IMR-90 (cell line): ENCODE data around the gene SNTG2. TPM values are rescaled to one million over a fixed set of nuclear protein-coding genes. Genes with fewer than 3 reads are reported as not detected.

Experiments used
- ATAC-seq: fragments of 200-7000 bp; cut with Tn5 transposase; 2 replicates; pipeline ENCODE4 v1.9.1; 2020; ENCODE audit warnings: low read depth, mild to moderate bottlenecking, moderate library complexity
- BruUV-seq: library from RNA; stranded (reverse); fragments of 400-500 nt; replicated peaks from 2 replicates; lab custom pipeline; 2021; lab: Mats Ljungman, UMichigan
- CTCF ChIA-PET: fragments of 300-600 bp; formaldehyde crosslinking; extraction: SDS; loops from one replicate; lab custom pipeline; 2021; ENCODE audit warnings: antibody characterized with exemption; lab: Yijun Ruan, JAX
- POLR2A ChIA-PET: fragments of 300-600 bp; sonication (Branson Sonifier 250); formaldehyde crosslinking; loops from one replicate; lab custom pipeline; 2022; ENCODE audit warnings: antibody characterized with exemption; ENCODE audit not compliant: unreplicated experiment; lab: Charles Lee
- DNase-seq: peaks from one replicate; pipeline ENCODE4 v3.0.0; 2013
- H2AFZ ChIP-seq: replicated peaks from 2 replicates; pipeline ENCODE3; 2013; ENCODE audit warnings: low read length, mild to moderate bottlenecking; ENCODE audit not compliant: poor library complexity
- H2AK5ac ChIP-seq: 2 replicates; pipeline ENCODE4 v1.6.1; 2013; ENCODE audit warnings: low read depth, low read length, inconsistent platforms
- H2AK9ac ChIP-seq: replicated peaks from 2 replicates; pipeline ENCODE3; 2013; ENCODE audit warnings: mild to moderate bottlenecking, low read depth, low read length, moderate library complexity; ENCODE audit not compliant: poor library complexity
- H2BK120ac ChIP-seq: 2 replicates; pipeline ENCODE4 v1.6.1; 2013; ENCODE audit warnings: low read depth, low read length, inconsistent platforms
- H2BK15ac ChIP-seq: 3 replicates; pipeline ENCODE4 v1.6.1; 2013; ENCODE audit warnings: low read depth, low read length, inconsistent platforms
- H2BK20ac ChIP-seq: 2 replicates; pipeline ENCODE4 v1.6.1; 2013; ENCODE audit warnings: low read depth, mild to moderate bottlenecking, inconsistent platforms, low read length, moderate library complexity
- H2BK5ac ChIP-seq: 2 replicates; pipeline ENCODE4 v1.6.1; 2013; ENCODE audit warnings: mild to moderate bottlenecking, low read depth, low read length, inconsistent platforms; ENCODE audit not compliant: poor library complexity, severe bottlenecking
- H3K14ac ChIP-seq: replicated peaks from 2 replicates; pipeline ENCODE4 v1.6.1; 2013; ENCODE audit warnings: low read depth, low read length, inconsistent platforms
- H3K18ac ChIP-seq: 2 replicates; pipeline ENCODE4 v1.6.1; 2013; ENCODE audit warnings: low read depth, low read length, control low read depth
- H3K23ac ChIP-seq: 2 replicates; pipeline ENCODE4 v1.6.1; 2013; ENCODE audit warnings: low read depth, low read length, inconsistent platforms
- H3K27ac ChIP-seq: 2 replicates; pipeline ENCODE4 v1.5.1; 2013; ENCODE audit warnings: mild to moderate bottlenecking, control low read depth, low read length; ENCODE audit not compliant: insufficient read depth
- H3K27me3 ChIP-seq: 2 replicates; pipeline ENCODE4 v1.6.1; 2013; ENCODE audit warnings: low read length; ENCODE audit not compliant: control insufficient read depth, insufficient read depth
- H3K36me3 ChIP-seq: 2 replicates; pipeline ENCODE4 v1.6.1; 2013; ENCODE audit warnings: low read length, mixed read lengths; ENCODE audit not compliant: control insufficient read depth, insufficient read depth
- H3K4ac ChIP-seq: 2 replicates; pipeline ENCODE4 v1.6.1; 2013; ENCODE audit warnings: low read depth, low read length, inconsistent platforms
- H3K4me1 ChIP-seq: 2 replicates; pipeline ENCODE4 v1.6.1; 2013; ENCODE audit warnings: low read length, mixed read lengths; ENCODE audit not compliant: control insufficient read depth, insufficient read depth
- H3K4me2 ChIP-seq: 2 replicates; pipeline ENCODE4 v1.6.1; 2013; ENCODE audit warnings: low read depth, mild to moderate bottlenecking, control low read depth, low read length, moderate library complexity
- H3K4me3 ChIP-seq: 2 replicates; pipeline ENCODE4 v1.5.1; 2013; ENCODE audit warnings: low read depth, mild to moderate bottlenecking, control low read depth, low read length, moderate library complexity; ENCODE audit not compliant: insufficient read depth
- H3K56ac ChIP-seq: 2 replicates; pipeline ENCODE4 v1.6.1; 2013; ENCODE audit warnings: low read length, inconsistent platforms; ENCODE audit not compliant: insufficient read depth; ENCODE audit errors: extremely low read depth
- H3K79me1 ChIP-seq, 2 experiments: 2 replicates each; pipeline ENCODE4 v1.6.1; 2013; ENCODE audit warnings: low read length in 2 of 2, inconsistent platforms in 1 of 2, low read depth in 1 of 2
- H3K9ac ChIP-seq: 2 replicates; pipeline ENCODE4 v1.6.1; 2013; ENCODE audit warnings: low read depth, low read length, control low read depth
- H3K9me1 ChIP-seq: 2 replicates; pipeline ENCODE4 v1.6.1; 2013; ENCODE audit warnings: low read length, inconsistent platforms; ENCODE audit not compliant: insufficient read depth
- H3K9me3 ChIP-seq: 2 replicates; pipeline ENCODE4 v1.6.1; 2013; ENCODE audit warnings: low read length; ENCODE audit not compliant: control insufficient read depth, insufficient read depth
- H4K20me1 ChIP-seq: 2 replicates; pipeline ENCODE4 v1.6.1; 2013; ENCODE audit warnings: low read length, inconsistent platforms; ENCODE audit not compliant: insufficient read depth
- H4K5ac ChIP-seq: 2 replicates; pipeline ENCODE4 v1.6.1; 2013; ENCODE audit warnings: mild to moderate bottlenecking, low read depth, low read length, control low read depth
- H4K8ac ChIP-seq, 2 experiments: 2 replicates each; pipeline ENCODE4 v1.6.1; 2013; ENCODE audit warnings: low read depth in 2 of 2, low read length in 2 of 2, control low read depth in 1 of 2, inconsistent platforms in 1 of 2
- H4K91ac ChIP-seq: 2 replicates; pipeline ENCODE4 v1.6.1; 2013; ENCODE audit warnings: low read depth, low read length, inconsistent platforms; ENCODE audit not compliant: insufficient read depth
- BHLHE40 ChIP-seq: fragments of 150-350 bp; IDR thresholded peaks from 2 replicates; pipeline ENCODE4 v1.6.1; 2016; ENCODE audit warnings: mild to moderate bottlenecking, low read depth, low read length
- CEBPB ChIP-seq: IDR thresholded peaks from 2 replicates; pipeline ENCODE4 v1.6.1; 2012; ENCODE audit warnings: low read depth, low read length, improper control_type of control experiment
- CHD1 ChIP-seq: IDR thresholded peaks from 2 replicates; pipeline ENCODE4 v1.6.1; 2012; ENCODE audit warnings: low read depth, low read length, improper control_type of control experiment
- RFX5 ChIP-seq: IDR thresholded peaks from 2 replicates; pipeline ENCODE4 v1.8.0; 2012; ENCODE audit warnings: low read depth, mild to moderate bottlenecking, low read length, moderate library complexity
- whole genome bisulfite sequencing, 2 experiments: methylation state at CpG; one replicate each; pipeline versions ENCODE4 v1.1.5 to v1.1.7; 2013; ENCODE audit warnings: missing lambda C conversion rate in 2 of 2; ENCODE audit not compliant: insufficient read length in 1 of 2; ENCODE audit errors: extremely low coverage in 2 of 2; 5-methylcytosine and 5-hydroxymethylcytosine counted together
- dilution Hi-C: fragments of 300-500 bp; cut with HindIII; formaldehyde crosslinking; loops from one replicate; pipeline ENCODE4 v1.14.3; 2018; ENCODE audit warnings: low sequenced_read_pairs; ENCODE audit not compliant: unreplicated experiment
- in situ Hi-C: fragments of 300-500 bp; cut with MboI; formaldehyde crosslinking; loops from 3 replicates; pipeline ENCODE4 v1.14.3; 2019; ENCODE audit warnings: low sequenced_read_pairs, inconsistent platforms, mixed read lengths
- intact Hi-C: fragments of 100-400 bp; cut with micrococcal nuclease; formaldehyde crosslinking; loops from 2 replicates; pipeline ENCODE4 v1.10.0; 2022
- polyA plus RNA-seq, 3 experiments: library from polyadenylated mRNA; depleted of rRNA; stranded (reverse); fragments of >200 nt; gene quantifications; 2 replicates each; pipeline ENCODE4 v1.2.3, GENCODE V29; 2012; ENCODE audit warnings: low replicate concordance in 1 of 3
- total RNA-seq: library from RNA; depleted of rRNA; stranded (reverse); fragments of >200 nt; gene quantifications from 2 replicates; pipeline ENCODE4 v1.2.3, GENCODE V29; 2012

Gene SNTG2
- total and polyA plus RNA-seq, 2 of the 4 experiments (the other 2 are of a cell fraction) = under 0.01 to 0.17 TPM

- Histone ChIP-seq H3K4me2 (no peak overlapping the region), H4K5ac (no peak overlapping the region), H2BK15ac (no peak overlapping the region), H2BK120ac (no peak overlapping the region), H3K18ac (no peak overlapping the region), H3K9me1 (no peaks in the 10 kb centered on the region), H3K56ac (no peak overlapping the region), H4K91ac (no peak overlapping the region), H2AK5ac (no peak overlapping the region), H2BK5ac (no peak overlapping the region), H2AFZ (no peak overlapping the region), H3K23ac (no peak overlapping the region), H4K8ac (no peak overlapping the region), H3K4ac (no peak overlapping the region), H2AK9ac (no peak overlapping the region), H3K4me1 (no peaks in the 10 kb centered on the region), H3K4me3 (no peak overlapping the region), H3K14ac (no peak overlapping the region), H3K27ac (no peak overlapping the region), H3K9ac (no peak overlapping the region), H3K79me1 (no peaks in the 10 kb centered on the region), H3K36me3 (no peaks in the 10 kb centered on the region), H2BK20ac (no peak overlapping the region), H3K27me3 (no peaks in the 10 kb centered on the region), H4K20me1 (no peaks in the 10 kb centered on the region), H3K9me3 (peaks cover 10% of the 10 kb centered on the region)
- no peak for DNase-seq
- no TSS peak for BruUV-seq
- CTCF ChIA-PET = no interaction called here
- dilution Hi-C loops (no loop called here), intact Hi-C loops (no loop called here), in situ Hi-C loops (no loop called here)
- POLR2A ChIA-PET = no interaction called here
- TF ChIP-seq CHD1 (no peak), CEBPB (no peak), BHLHE40 (no peak), RFX5 (no peak)
- no peak for ATAC-seq
- WGBS, 2 experiments = 67% methylated on average over 3 of the region's 7 CpGs; no CpG with 5 or more reads in 1 of the 2 experiments
These were observed 42.9 kb upstream of the SNTG2 start for GRCh38 chr2:907706-908105.
